Right hindlimb (tissue), 1 donor: ENCODE data around the gene KIAA2012.
A peak's percentile ranks its signal among the peaks of the same experiment; 100 is the strongest.

ENCODE experiments used
- DNase-seq: peaks from one replicate; pipeline ENCODE4 v3.0.0-alpha.2; 2018

KIAA2012 gene

DNA sequence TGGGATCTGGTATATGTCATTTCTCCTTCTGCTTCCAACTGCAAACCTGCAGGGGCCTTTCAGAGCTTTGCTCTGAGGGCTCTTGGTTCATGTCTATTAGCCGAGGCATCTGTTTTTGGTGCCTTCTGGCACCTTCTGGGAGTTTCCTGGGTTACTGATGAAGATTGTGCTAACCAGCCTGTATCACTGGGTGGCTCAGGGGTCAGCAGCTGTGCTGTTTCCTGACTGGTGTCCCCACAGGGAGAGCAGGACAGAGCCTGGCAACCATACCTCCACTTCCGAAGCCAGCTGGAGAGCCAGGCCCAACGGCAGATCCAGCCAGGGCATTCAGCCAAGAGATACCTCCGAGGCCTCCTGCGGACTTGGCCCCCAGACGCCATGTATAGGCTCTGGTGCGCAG, 17.5 kb downstream of the KIAA2012 start:
- no peak for DNase-seq

DNA sequence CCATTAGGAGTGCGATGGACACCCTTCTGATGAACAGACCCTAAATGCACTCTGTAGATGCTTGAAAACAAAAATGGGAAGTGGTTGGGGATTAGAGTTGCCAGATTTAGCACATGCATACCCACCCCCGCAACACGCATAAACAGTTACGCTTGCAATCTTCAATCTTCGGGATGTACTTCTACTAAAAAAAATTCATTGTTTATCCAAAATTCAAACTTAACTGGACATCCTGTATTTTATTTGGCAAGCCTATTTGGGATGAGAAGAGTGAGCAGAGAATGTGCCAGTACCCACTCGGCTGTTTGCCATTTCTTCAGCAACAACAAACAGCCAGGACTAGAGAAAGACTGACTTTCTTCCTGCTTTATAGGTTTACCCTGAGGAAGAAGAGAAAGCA, 18.4 kb downstream of the KIAA2012 start:
- DNase-seq = no peak

DNA sequence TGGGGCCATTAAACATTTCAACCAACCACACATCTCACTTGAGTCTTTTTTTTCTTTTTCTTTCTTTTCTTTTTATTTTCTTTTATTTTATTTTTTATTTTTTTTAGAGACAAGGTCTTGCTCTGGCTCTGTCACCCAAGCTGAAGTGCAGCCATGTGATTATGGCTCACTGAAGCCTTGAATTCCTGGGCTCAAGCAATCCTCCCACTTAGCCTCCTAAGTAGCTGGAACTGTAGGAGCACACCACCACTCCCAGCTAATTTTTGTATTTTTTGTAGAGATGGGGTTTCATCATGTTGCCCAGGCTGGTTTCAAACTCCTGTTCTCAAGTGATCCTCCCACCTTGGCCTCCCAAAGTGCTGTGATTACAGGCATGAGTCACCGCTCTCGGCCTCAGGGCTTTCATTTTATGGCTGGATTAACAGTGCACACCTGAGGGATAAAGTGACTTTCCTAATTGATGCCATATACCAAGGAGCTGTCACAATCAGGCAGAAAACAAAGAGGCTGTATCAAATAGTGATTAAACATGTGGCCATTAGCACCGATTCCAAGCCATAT, 21.5 kb downstream of the KIAA2012 start:
- no peak for DNase-seq

DNA sequence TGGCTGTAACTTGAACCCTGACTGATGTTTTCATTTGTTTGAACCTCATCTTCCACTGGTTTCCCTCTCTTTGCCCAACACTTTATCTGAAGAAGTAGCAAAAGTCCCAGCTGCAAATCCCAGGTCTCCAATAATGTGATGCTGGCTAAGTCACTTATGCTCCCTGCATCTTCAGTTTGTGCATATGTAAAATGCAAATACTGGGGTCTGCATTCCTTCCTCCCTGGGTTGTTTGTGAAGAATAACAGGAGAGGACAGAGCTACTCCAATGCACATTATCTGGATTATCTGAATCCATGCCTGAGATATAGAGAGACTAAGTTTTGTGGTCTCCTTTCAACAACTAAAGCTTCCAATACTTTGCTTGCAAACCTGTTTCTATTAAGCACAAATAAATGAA, 22.2 kb downstream of the KIAA2012 start:
- DNase-seq = no peak

DNA sequence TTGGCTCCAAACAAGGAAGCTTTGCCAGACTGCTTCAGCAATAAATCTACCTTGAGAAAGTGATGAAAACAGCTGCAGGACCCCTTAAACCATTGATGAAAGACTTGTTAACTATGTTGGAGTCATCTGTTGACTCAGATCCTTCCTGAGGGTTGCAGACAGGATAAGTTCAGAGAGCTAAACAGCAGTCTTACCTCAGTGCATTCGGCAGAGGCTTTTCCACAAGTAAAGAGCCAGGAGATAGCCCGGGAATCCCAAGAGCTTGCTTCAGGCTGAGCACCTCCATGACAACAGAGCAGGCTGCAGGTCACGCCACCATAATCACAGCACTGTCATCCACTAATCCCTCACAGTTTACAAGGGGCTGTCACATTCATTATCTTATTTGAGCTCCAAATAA, 23.7 kb downstream of the KIAA2012 start:
- no peak for DNase-seq

DNA sequence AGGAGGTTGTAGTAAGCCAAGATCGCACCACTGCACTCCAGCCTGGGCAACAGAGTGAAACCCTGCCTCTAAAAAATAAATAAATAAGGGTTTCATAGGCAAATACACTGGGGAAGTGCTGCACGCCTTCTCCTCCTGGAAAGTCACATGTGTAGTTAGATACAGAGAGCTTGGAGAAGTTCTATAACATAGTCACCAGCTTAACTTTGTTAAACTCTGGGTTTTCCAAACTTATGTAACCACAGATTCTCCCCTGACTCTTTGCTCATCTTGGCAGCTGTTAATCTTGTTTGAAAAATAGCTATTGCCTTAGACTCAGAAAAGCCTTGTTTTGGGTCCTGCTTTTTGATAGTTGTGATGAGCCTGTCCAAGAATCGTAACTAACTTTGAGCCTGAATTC, 25.2 kb downstream of the KIAA2012 start:
- DNase-seq = no peak

DNA sequence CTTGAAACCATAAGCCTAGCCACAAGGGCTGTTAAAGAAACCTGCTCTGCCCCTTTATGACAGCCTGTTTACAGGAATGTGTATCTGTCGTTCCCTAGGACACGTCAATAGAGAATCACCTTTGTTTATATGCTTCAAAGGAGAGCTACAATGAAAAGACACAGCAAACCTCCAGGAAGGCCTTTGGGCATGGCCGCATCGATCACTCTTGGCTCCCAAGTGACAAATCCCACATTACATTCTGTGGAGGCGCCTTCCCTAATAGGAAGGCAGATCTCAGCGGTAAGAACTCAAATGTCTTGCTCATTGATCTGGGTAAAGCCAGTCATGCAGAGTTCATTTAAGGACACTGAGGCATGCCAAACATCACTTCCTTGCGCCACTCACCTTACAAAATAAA, 26.5 kb downstream of the KIAA2012 start:
- no peak for DNase-seq

DNA sequence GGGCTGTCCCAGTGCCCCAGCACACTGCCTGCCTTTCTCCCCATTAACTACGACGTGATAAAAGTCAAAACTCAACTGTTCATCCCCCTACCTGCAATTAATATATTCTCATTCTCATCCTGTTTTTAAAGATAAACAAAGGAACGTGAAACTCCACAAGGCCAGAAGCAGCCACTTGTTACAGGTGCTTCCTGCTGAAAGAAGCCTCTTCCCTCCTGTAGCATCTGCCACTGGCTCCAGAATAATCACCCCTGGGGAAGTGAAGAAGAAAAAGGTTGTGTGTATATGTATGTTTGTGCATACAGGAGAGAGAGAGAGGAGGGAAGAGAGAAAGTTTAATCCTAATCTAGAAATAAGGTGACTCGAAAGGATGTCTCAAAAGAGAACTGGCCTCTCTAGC, 27.1 kb downstream of the KIAA2012 start:
- DNase-seq = no peak

DNA sequence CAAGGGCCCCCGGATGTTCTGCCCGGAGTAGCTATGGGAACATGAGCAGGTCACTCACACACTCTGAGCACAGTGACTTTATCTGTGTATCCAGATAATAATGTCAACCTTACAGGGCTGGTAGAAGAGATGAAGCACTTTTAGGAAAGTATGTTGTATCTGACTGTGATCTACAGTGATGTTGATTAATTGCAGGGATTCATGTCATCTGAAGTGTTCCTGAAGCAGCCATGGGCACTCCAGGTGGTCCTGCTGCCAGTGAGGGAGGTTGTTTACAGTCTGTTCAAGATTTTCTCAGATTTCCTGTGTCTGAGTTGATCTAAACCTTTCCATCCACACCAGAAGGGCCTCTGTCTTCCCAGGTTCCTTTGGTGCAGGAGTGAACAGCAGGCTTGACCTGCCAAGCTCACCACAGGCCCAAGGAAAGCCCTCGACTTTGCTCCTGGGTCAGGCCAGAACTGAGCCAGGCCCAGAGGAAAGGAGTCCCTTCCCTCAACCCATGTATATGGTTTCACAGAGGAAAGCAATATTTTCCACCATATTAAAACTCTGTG, 28.0 kb downstream of the KIAA2012 start:
- DNase-seq = no peak

DNA sequence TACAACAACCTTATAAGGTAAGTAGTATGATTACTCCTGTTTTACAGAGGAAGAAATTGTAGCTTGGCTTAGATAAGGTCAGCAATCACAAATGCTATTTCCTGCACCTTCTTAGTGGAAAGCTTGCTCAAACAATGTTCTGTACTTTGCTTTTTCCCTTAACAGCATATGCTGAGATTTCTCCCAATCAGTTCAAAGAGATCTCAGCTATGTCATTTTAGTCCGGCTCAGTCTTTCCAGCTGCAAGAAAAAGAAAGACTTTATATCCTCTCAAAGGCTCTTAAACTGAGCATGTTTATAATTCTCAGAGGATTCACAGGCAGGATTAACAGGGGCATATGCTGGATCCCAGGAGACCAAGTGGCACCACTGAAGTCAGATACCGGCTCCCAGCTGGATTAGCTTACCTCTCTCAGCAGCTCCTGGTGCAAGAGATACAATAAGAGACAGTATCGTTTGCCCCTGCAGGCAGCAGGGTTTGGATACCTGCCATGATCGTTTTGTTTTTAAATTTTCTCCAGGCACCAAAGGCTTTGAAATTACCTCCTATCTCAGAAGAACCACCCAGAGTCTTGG, 29.5 kb downstream of the KIAA2012 start:
- no peak for DNase-seq

DNA sequence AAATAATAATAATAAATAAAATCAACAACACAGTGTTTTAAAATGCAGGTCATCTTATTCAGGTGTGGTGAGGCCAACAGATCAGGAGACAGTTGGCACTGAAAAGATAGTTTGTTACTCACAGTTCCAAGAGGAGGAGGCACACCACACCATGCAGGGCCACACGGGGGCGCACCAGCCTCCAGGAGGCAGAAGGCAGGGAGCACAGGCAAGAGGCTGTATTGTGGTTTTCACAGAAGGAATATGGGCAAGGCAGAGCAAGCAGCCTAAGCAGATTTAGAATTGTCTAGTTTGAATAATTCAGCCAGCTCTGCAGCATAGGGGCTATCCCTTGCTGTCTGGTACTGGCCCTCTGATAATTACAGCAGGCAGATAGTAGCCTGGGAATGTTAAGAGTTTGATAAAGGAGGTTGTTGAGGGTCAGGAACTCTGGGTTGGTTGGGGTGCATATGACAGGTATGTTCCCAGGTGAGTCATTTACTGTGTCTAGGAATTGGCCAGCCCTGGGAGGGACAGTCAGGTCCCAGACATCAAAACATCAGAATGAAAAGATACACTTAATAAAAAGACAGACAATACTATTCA, 31.3 kb downstream of the KIAA2012 start:
- no peak for DNase-seq

DNA sequence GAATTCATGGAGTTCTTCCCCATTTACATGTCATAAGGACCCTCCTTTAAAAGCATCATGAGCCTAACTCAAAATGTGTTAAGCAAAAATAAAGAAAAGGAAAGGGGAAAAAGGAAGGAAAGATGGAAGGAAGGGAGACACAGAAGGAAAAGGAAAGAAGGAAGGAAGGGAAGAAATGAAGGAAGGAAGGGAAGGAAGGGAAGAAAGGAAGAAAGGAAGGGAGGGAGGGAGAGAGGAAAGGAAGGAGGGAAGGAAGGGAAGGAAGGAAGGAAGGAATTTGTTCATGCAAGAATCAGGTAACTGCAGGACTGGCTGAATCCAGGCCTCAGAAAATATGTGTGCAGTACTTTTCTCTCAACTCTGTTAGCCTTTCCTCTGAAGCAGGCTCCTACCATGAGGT, 32.0 kb downstream of the KIAA2012 start:
- no peak for DNase-seq

DNA sequence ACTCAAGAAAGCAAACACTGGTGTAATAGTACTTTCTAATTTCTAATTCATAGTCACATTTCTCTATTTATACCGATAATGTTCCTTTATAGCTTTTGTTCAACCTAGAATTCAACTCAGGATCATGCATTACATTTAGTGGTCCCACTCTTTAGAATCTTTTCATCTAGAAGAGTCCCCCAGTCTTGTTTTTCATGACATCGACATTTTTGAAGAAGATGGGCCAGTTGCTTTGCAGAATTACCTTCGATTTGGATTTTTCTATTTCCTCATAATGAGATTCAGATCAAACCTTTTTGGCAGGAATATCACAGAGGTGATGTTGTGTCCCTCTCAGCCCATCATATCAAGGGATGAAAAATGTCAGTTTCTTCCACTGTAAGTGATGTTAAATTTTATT, 35.3 kb downstream of the KIAA2012 start:
- DNase-seq = no peak

DNA sequence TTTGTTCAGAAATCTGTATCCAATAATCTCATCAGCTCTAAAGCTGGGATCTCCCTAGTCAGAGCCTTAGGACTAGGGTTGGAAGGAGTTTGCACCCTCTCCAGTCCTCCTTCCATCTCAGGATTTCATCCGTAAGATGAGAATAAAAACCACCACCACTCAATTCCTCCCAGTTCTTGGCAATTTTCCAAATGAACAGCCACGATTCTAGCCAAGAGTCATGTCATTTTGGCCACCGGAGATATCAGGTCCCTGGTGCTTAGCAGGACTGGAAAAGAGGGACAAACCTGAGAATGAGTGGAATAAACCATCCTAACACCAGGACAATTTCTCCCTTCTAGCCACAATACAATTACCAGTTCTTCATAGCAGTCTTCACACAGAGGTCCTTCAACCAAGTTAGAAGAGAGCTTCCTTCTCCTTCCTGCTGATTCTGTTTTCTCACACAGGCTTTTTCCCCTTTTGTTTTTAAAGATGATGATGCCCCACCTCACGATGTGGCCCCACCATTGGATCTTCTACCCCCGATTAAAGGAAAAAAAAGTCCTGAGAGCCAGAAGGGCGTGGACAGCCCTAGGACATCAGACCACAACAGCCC, 36.2 kb downstream of the KIAA2012 start:
- no peak for DNase-seq

DNA sequence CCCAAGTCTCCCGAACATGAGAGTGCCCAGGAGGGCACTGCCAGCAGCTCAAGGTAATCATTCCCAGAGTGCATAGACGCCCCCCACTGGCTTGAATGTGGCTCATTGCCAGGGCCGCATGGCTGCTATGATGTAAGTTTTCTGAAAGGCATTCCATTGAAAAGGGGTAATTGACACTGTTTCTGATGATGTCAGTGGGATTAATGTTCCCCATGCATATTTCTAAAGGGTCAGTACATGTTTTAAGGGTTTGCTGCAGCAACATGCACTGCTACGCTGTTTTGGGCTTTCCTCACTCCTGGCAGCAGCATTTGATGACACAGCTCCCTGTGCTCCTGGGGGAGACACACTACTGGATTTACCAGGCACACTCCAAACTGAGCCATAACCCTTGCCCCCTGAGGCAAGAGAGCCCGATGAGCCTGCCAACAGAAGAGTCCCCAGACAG, 36.7 kb downstream of the KIAA2012 start:
- DNase-seq = peak; percentile 45

DNA sequence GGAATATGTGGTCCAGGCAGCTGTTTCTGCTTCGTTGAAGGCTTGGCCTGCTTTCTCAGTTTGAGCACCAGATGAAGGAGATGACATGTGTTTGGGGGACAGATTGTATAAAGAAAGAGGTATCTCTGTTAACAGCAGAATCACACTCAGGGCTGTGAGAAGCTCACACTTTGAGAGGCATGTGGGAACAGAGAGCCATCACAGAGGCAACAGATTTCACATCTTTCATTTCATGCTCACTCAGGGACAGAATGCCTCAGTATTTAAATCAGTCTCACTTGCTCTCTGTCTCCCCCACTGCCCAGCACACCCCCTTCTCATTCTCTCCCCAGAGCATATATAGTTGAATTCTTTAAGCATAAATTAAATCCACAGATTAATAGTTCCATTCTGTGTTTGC, 37.4 kb downstream of the KIAA2012 start:
- no peak for DNase-seq

DNA sequence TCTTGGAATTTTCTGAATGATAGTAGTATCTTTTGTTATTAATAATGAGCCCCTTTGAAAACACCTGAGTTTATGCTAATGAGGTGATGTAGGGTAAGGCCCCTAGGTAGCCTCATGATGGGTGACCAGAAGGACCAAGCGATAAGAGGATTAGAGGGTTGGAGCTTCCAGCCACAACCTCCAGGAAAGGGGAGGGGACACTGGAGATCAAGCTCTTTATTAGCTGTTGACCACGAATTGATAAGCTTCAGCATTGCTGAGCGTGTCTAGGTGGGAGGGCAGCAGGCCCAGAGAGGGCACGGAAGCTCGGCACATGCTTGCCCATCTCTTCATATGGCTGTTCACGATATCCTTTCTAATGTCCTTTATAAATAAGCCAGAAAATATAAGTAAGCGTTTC, 39.0 kb downstream of the KIAA2012 start:
- no peak for DNase-seq

DNA sequence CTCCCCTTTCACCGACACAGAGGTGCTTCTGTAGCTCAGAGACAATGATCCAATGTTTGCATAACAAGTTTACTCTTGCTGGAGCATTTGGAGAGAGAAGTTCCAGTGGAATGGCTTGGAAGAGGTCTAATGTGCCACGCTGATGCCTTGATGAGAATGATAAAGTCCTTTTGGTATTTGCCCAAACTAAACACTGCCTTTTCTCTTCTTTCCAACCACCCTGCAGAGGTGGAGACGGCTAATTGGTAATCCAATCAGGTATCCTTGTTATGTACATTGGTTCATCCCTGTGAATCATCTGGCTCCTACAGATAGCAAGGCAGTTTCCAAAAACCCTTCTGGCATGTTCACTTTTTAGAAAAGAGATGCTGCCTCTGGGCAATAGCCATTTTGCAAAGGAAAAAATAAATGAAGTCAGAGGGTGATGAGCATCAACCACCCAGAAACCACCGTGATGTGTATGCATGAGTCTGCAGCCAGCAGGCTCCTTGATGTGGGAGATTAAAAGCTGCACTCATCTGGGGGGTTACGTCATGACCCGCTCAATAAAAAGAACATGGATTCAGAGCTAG, 40.6 kb downstream of the KIAA2012 start:
- DNase-seq = no peak

DNA sequence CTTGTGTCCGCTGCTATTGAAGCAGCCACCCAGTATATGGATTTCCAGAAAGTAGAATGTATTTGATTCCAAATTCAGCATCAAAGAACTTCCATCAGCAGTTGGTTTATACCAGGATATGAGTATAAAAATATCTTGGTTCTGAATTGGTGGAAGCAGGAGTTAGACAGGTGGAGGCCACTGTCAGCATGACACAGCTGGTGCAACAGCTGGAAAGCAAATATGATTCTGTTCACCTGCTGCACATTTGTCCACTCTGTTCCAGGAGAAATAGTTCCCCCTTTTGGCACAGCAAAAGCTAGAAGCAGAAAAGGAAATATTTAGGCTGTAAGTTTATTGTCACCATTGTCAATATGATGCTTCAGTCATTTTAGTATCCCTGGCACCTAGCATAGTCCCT, 41.2 kb downstream of the KIAA2012 start:
- DNase-seq = no peak

DNA sequence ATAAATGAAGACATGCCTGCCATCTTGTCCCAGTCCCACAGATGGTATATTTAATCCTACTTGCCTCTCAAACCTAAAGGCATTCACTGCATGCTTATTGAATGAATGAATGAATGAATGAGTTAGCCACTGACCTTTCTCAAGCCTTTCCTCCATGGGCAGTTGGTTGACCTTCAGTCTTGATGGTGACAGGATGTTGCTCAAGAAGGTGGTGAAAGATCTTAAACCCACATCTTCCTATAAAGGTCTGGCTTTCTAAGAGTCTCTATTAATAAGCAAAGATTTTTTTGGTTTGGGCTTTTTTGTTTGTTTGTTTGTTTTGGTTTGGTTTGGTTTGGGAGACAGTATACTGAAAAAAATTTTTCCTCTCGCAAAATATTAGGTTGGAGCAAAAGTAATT, 41.7 kb downstream of the KIAA2012 start:
- DNase-seq = no peak

DNA sequence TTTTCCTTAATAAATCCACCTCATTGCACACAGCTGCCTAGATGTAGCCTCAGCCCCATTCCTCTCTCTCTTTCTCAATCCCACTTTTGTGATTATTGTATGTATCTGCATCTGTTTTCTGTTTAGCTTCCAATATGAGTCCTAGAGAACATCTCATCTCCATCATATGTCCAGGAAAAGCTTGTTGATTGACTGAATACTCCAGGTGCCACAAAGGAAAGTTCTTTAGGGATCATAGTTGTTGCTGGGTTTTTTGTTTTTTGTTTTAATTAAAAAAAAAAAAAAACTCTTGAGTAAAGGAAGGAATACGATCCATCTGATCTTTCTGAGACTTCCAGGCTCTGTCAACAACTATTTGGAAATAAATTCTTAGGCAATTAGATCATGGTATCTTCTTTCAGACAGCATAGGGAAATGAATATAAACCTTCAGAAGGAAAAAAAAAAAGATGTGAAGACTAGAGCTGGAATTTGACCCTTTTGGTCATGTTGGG, 42.5 kb downstream of the KIAA2012 start:
- no peak for DNase-seq

DNA sequence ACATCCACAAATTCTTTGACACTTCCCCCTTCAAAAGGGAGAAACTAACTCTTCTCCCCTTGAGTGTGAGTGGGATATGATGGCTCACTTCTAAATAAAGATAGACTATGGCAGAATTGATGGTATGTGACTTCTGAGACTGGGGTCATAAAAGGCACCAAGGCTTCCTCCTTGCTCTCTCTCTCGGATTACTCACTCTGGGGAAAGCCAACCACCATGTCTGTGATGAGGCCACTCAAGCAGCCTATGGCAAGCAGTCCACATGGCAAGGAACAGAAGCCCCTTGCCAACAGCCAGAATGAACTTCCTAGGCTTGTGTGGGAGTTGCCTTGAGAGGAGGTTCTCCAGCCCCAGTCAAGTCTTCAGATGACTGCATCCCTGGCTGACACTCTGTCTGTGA, 43.6 kb downstream of the KIAA2012 start:
- DNase-seq = no peak

DNA sequence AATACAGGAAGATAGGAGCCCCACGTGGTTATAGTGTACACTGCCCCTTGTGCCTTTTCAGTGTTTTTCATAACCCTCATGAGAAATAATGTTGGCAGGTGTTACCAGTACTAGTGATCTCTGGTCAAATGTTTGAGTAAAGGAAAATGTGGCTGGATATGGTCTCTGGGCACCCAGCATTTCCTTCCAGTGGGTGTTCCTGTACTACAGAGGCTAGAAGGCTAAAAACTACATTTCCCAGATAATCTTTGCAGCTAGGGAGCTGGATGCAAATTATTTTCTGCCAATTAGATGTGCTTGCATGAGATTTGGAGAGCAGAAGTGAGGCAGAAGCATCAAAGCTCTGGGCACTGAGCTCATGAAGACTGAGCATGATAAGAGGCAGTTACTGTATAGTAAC, 45.1 kb downstream of the KIAA2012 start:
- no peak for DNase-seq

DNA sequence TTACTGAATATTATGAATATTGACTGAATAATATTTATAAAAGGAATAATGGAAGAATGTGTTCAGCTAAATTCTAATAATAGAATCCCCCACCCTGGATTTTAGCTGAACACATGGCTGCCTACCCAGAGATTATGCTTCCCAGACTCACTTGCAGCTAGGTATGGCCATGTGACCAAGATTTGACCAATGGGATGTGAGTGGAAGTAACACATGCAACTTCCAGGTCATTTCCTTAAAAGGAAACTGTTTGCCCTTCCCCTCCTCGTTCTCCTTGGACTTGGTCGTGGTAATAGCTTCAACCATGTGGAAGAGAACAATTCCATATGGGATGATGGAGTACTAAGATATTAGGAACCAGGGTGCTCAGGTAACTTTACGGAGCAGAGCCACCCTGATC, 47.8 kb downstream of the KIAA2012 start:
- DNase-seq = no peak
